PC-3 (cell line): ENCODE measurements around the gene OSBPL9. TPM values are rescaled to one million over a fixed set of nuclear protein-coding genes. Genes with fewer than 3 reads are reported as not detected.

ENCODE experiments used
- ATAC-seq: fragments of 200-7000 bp; cut with Tn5 transposase; 2 replicates; pipeline ENCODE4 v1.9.1; 2020; ENCODE audit warnings: mild to moderate bottlenecking, moderate library complexity
- BruUV-seq: library from RNA; stranded (reverse); fragments of 400-500 nt; replicated peaks from 2 replicates; lab custom pipeline; 2021; lab: Mats Ljungman, UMichigan
- CTCF ChIA-PET: fragments of 300-600 bp; sonication (Branson Sonifier 250); formaldehyde crosslinking; loops from one replicate; lab custom pipeline; 2022; ENCODE audit warnings: antibody characterized with exemption; lab: Charles Lee
- POLR2A ChIA-PET: fragments of 300-600 bp; sonication (Branson Sonifier 250); formaldehyde crosslinking; loops from one replicate; lab custom pipeline; 2022; ENCODE audit warnings: antibody characterized with exemption; ENCODE audit not compliant: unreplicated experiment; lab: Charles Lee
- DNase-seq: peaks from one replicate; pipeline ENCODE4 v3.0.0-alpha.2; 2015
- H2AFZ ChIP-seq: fragments of 300-600 bp; sonication (generic); 2 replicates; pipeline ENCODE4 v1.6.0; 2016; ENCODE audit warnings: antibody characterized with exemption, low read length
- H3F3A ChIP-seq: fragments of 300-600 bp; sonication (generic); one replicate; pipeline ENCODE4 v1.6.0; 2017; ENCODE audit warnings: antibody characterized with exemption, low read length, control low read depth, mild to moderate bottlenecking; ENCODE audit not compliant: unreplicated experiment
- H3K27ac ChIP-seq: fragments of 300-600 bp; sonication (generic); 2 replicates; pipeline ENCODE4 v1.5.1; 2016; ENCODE audit warnings: mild to moderate bottlenecking, low read length
- H3K27me3 ChIP-seq: fragments of 300-600 bp; sonication (generic); 2 replicates; pipeline ENCODE4 v1.6.1; 2016; ENCODE audit warnings: low read length, mixed read lengths
- H3K36me3 ChIP-seq: fragments of 300-600 bp; sonication (generic); 2 replicates; pipeline ENCODE4 v1.6.1; 2016; ENCODE audit warnings: low read depth, mixed run types, low read length, mixed read lengths
- H3K4me1 ChIP-seq: fragments of 300-600 bp; sonication (generic); 2 replicates; pipeline ENCODE4 v1.5.1; 2016; ENCODE audit warnings: low read length; ENCODE audit not compliant: insufficient read depth
- H3K4me2 ChIP-seq: fragments of 300-600 bp; sonication (generic); 2 replicates; pipeline ENCODE4 v1.6.0; 2016; ENCODE audit warnings: low read length
- H3K4me3 ChIP-seq: fragments of 300-600 bp; sonication (generic); 2 replicates; pipeline ENCODE4 v1.5.1; 2016; ENCODE audit warnings: mild to moderate bottlenecking, low read length, mixed read lengths
- H3K79me2 ChIP-seq: fragments of 300-600 bp; sonication (generic); 2 replicates; pipeline ENCODE4 v1.6.1; 2017; ENCODE audit warnings: low read length, mixed read lengths
- H3K9ac ChIP-seq: fragments of 300-600 bp; sonication (generic); 2 replicates; pipeline ENCODE4 v1.6.0; 2016; ENCODE audit warnings: mild to moderate bottlenecking, low read length
- H3K9me2 ChIP-seq: fragments of 300-600 bp; sonication (generic); replicated peaks from 2 replicates; pipeline ENCODE4 v1.6.1; 2016; ENCODE audit warnings: mixed run types, low read length, mixed read lengths
- H3K9me3 ChIP-seq: fragments of 300-600 bp; sonication (generic); 2 replicates; pipeline ENCODE4 v1.6.1; 2016; ENCODE audit warnings: low read length, mixed read lengths
- H4K20me1 ChIP-seq: fragments of 300-600 bp; sonication (generic); 2 replicates; pipeline ENCODE4 v1.6.1; 2016; ENCODE audit warnings: low read length, mixed read lengths
- EZH2 ChIP-seq: fragments of 300-600 bp; sonication (generic); IDR thresholded peaks from one replicate; pipeline ENCODE4 v1.6.1; 2017; ENCODE audit warnings: antibody characterized with exemption, mild to moderate bottlenecking, low read length; ENCODE audit not compliant: unreplicated experiment
- EZH2phosphoT487 ChIP-seq: fragments of 300-600 bp; sonication (generic); IDR thresholded peaks from 2 replicates; pipeline ENCODE4 v1.6.1; 2018; ENCODE audit warnings: mild to moderate bottlenecking, antibody characterized with exemption, low read length, borderline replicate concordance
- intact Hi-C: fragments of 100-400 bp; cut with micrococcal nuclease; formaldehyde crosslinking; loops from 2 replicates; pipeline ENCODE4 v1.9.0; 2023
- total RNA-seq: library from RNA; depleted of rRNA; stranded (reverse); fragments of >200 nt; gene quantifications from 2 replicates; pipeline ENCODE4 v1.2.3, GENCODE V29; 2014
- TF ChIP-seq, protein P1 (sequence below): fragments of 300-600 bp; sonication (generic); conservative IDR thresholded peaks from 2 replicates; pipeline ENCODE4 v1.5.1; 2017; ENCODE audit warnings: antibody characterized with exemption, low read depth, mild to moderate bottlenecking, low read length

OSBPL9 gene
- total RNA-seq, 1 experiment from 2014 or later: 74.7 TPM

- Histone ChIP-seq H3K9me2 (no peaks in the 10 kb centered on the region), H3K9me3 (no peaks in the 10 kb centered on the region), H3K4me3 (no peak overlapping the region), H3K27me3 (no peaks in the 10 kb centered on the region), H3K4me1 (no peaks in the 10 kb centered on the region), H3K9ac (no peak overlapping the region), H3K79me2 (no peaks in the 10 kb centered on the region), H2AFZ (no peak overlapping the region), H3K36me3 (no peaks in the 10 kb centered on the region), H3K27ac (no peak overlapping the region), H4K20me1 (no peaks in the 10 kb centered on the region), H3F3A (no peaks in the 10 kb centered on the region), H3K4me2 (no peak overlapping the region)
- DNase-seq (no peak), ATAC-seq (no peak)
- CTCF ChIA-PET: interaction anchor here (0.5 kb wide), 1 partner anchor 30 kb away, joined by 4 read pairs; no protein-coding TSS in a partner anchor
- TF ChIP-seq, protein P1, sequence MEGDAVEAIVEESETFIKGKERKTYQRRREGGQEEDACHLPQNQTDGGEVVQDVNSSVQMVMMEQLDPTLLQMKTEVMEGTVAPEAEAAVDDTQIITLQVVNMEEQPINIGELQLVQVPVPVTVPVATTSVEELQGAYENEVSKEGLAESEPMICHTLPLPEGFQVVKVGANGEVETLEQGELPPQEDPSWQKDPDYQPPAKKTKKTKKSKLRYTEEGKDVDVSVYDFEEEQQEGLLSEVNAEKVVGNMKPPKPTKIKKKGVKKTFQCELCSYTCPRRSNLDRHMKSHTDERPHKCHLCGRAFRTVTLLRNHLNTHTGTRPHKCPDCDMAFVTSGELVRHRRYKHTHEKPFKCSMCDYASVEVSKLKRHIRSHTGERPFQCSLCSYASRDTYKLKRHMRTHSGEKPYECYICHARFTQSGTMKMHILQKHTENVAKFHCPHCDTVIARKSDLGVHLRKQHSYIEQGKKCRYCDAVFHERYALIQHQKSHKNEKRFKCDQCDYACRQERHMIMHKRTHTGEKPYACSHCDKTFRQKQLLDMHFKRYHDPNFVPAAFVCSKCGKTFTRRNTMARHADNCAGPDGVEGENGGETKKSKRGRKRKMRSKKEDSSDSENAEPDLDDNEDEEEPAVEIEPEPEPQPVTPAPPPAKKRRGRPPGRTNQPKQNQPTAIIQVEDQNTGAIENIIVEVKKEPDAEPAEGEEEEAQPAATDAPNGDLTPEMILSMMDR: no peak
- TF ChIP-seq EZH2phosphoT487 (no peak), EZH2 (no peak)
- intact Hi-C loops: no loop called here
- POLR2A ChIA-PET: no interaction called here
- BruUV-seq: no TSS peak
Measured at GRCh38 chr1:51584021-51584420, 32.9 kb upstream of the OSBPL9 start.

DNA sequence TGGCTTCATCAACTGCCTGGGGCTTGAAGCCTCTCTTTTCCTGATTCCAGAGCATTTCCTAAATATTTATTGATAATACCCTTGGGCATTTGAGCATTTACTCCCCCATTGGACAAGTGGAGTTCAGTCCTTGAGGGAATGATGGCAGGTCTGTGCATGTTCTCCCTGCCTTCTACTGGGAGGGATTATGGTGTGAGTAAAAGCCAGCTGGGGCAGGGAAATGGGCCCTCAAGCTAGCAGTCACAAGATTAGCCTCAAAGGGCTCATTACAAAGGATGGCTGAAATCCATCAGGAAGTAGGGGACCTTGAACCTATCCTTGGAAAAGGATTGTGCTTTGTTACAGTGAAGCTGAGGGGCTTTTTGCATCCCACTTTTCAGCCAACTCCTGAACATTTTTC is 24.2 kb upstream of the OSBPL9 start:
- Histone ChIP-seq H3F3A (no peaks in the 10 kb centered on the region), H3K4me1 (no peaks in the 10 kb centered on the region), H3K27ac (no peak overlapping the region), H3K4me3 (no peak overlapping the region), H2AFZ (no peak overlapping the region), H4K20me1 (no peaks in the 10 kb centered on the region), H3K9me2 (no peaks in the 10 kb centered on the region), H3K79me2 (no peaks in the 10 kb centered on the region), H3K27me3 (no peaks in the 10 kb centered on the region), H3K4me2 (no peak overlapping the region), H3K9me3 (no peaks in the 10 kb centered on the region), H3K36me3 (no peaks in the 10 kb centered on the region), H3K9ac (no peak overlapping the region)
- ChIA-PET CTCF (no interaction called here), POLR2A (no interaction called here)
- no TSS peak for BruUV-seq
- no peak for ATAC-seq
- intact Hi-C loops: no loop called here
- DNase-seq: no peak
- no peak for TF ChIP-seq EZH2phosphoT487
- no peak for TF ChIP-seq EZH2
- TF ChIP-seq, protein P1: no peak

DNA sequence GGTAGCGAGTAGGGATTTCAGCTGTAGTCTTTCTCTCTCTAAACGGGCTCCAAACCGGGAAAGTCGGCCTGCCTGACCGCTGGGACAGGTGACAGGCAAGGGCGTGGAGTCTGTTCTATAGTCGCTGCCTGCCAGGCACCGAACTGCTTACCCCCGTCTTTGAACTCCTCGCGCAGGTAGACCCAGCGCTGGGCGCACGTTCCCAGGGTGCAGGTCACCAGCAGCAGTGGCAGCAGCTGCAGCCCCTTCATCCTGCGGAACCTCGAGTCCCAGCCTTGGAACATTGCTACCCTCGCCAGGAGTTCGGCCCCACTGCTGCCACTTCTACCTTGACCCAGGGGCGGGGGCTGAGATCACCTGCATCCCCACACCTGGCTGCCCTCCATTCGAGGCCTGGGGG is 22.2 kb upstream of the OSBPL9 start:
- ChIA-PET POLR2A (no interaction called here), CTCF (no interaction called here)
- no peak overlapping the region for H3K4me3 ChIP-seq
- no peaks in the 10 kb centered on the region for H3K36me3 ChIP-seq
- intact Hi-C loops: no loop called here
- no peaks in the 10 kb centered on the region for H3K9me3 ChIP-seq
- no peak overlapping the region for H3K27ac ChIP-seq
- H3K9me2 ChIP-seq: no peaks in the 10 kb centered on the region
- H3K4me1 ChIP-seq: no peaks in the 10 kb centered on the region
- TF ChIP-seq EZH2phosphoT487 (no peak), EZH2 (no peak)
- TF ChIP-seq, protein P1: no peak
- no peak for DNase-seq
- H2AFZ ChIP-seq: no peak overlapping the region
- H3K4me2 ChIP-seq: no peak overlapping the region
- no peak for ATAC-seq
- H3K9ac ChIP-seq: no peak overlapping the region
- H3K27me3 ChIP-seq: no peaks in the 10 kb centered on the region
- H3K79me2 ChIP-seq: no peaks in the 10 kb centered on the region
- H3F3A ChIP-seq: no peaks in the 10 kb centered on the region
- BruUV-seq: no TSS peak
- no peaks in the 10 kb centered on the region for H4K20me1 ChIP-seq
